ENCODE data around the gene GLYR1.

GRCh38 chr16:4869147-4869805 lies 22.2 kb upstream of the GLYR1 start:
- TF ChIP-seq CTCF (IDR thresholded peaks at IDR 0.05) (no peak), CHD2 (IDR thresholded peaks at IDR 0.05; ENCODE audit: low read length, partially characterized antibody) (no peak), POLR2A (IDR thresholded peaks at IDR 0.05; ENCODE audit: low read length) (no peak), MAFK (IDR thresholded peaks at IDR 0.05; ENCODE audit: partially characterized antibody) (no peak), PBX3 (IDR thresholded peaks at IDR 0.05) (no peak), MAX (IDR thresholded peaks at IDR 0.05) (no peak), EP300 (IDR thresholded peaks at IDR 0.05) (no peak), RFX5 (IDR thresholded peaks at IDR 0.05) (no peak), HDAC2 (IDR thresholded peaks at IDR 0.05) (no peak)

Measured in A549 (cell line).